GDM1 (cell line): ENCODE data around the gene POLD3.

Experiments
- DNase-seq: peaks from one replicate; lab custom pipeline; 2025; lab: John Stamatoyannopoulos, UW

The POLD3 gene

DNA sequence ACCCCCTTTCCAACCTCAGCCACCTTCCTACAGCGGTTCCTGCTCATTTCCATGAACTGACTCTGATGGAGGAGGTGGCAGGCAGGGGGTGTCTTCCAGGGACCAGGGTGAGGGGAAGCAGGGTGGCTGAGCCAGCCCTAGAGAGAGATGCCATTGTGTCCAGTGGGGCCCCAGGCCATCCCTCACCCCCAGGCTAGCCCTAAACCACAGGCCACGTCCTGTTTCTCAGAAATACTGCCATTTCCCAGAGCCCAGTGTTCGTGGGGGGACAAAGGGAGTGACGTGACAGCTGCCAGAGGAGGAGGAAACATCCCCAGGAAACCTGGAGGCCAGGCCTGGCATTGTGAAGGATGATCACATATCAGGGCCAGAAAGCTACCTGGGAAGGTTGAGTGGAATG, 99.4 kb downstream of the POLD3 start:
- DNase-seq: no peak
